Prostate gland (tissue), 2 donors: ENCODE measurements around the gene IRGQ. TPM values are rescaled to one million over a fixed set of nuclear protein-coding genes. Genes with fewer than 3 reads are reported as not detected.

Experiments used
- DNase-seq: peaks from one replicate; pipeline ENCODE4 v3.0.0-alpha.2; 2019; ENCODE audit warnings: low spot score
- H3K27ac ChIP-seq, 2 donors: fragments of 200-600 bp; sonication (generic); 2 replicates each; pipeline ENCODE4 v1.5.1; 2017 to 2019
- H3K27me3 ChIP-seq: fragments of 200-600 bp; sonication (generic); replicated peaks from 2 replicates; pipeline ENCODE4 v1.5.1; 2019; ENCODE audit not compliant: insufficient read depth
- H3K36me3 ChIP-seq, 2 donors: fragments of 200-600 bp; sonication (generic); 1 replicate in 1 of 2; 2 replicates in 1 of 2; pipeline versions ENCODE4 v1.5.1 to v1.8.1; 2017 to 2019
- H3K4me1 ChIP-seq: fragments of 200-600 bp; sonication (generic); replicated peaks from 2 replicates; pipeline ENCODE4 v1.5.1; 2019
- H3K4me3 ChIP-seq, 2 donors: fragments of 200-600 bp; sonication (generic); 2 replicates each; pipeline ENCODE4 v1.5.1; 2017 to 2019
- H3K9me3 ChIP-seq: fragments of 200-600 bp; sonication (generic); 2 replicates; pipeline ENCODE4 v1.5.1; 2017
- CTCF ChIP-seq, 4 experiments: fragments of 200-600 bp in 2 of 4; fragments of 450-650 bp in 2 of 4; sonication (generic) in 2 of 4; IDR thresholded peaks; 1 replicate in 3 of 4; 2 replicates in 1 of 4; pipeline ENCODE4 v1.5.1; 2016 to 2019; ENCODE audit warnings: antibody characterized with exemption in 4 of 4, mild to moderate bottlenecking in 2 of 4, moderate library complexity in 2 of 4
- POLR2A ChIP-seq: fragments of 450-650 bp; IDR thresholded peaks from one replicate; pipeline ENCODE4 v1.6.1; 2016; ENCODE audit warnings: antibody characterized with exemption, mild to moderate bottlenecking
- POLR2AphosphoS5 ChIP-seq: sonication (generic); formaldehyde crosslinking; IDR thresholded peaks from one replicate; pipeline ENCODE4 v1.6.1; 2017; ENCODE audit warnings: antibody characterized with exemption
- WGBS: methylation state at CpG from one replicate; pipeline ENCODE4 v1.1.5; 2018; 5-methylcytosine and 5-hydroxymethylcytosine counted together
- intact Hi-C: fragments of 100-400 bp; cut with DNase I; formaldehyde crosslinking; loops from one replicate; pipeline ENCODE4 v1.14.2; 2022
- total RNA-seq, 2 donors: library from RNA; depleted of rRNA; stranded (reverse); fragments of >200 nt; gene quantifications; one replicate each; pipeline ENCODE4 v1.1.0, GENCODE V29; 2016

Gene IRGQ
- total RNA-seq, 2 donors from 2014 or later = 28.3 to 30.4 TPM

- peak overlapping the region; percentile 45 to 52 for H3K27ac ChIP-seq
- intact Hi-C loops = no loop called here
- peaks cover 3% of the 10 kb centered on the region for H3K4me1 ChIP-seq
- H3K9me3 ChIP-seq = no peaks in the 10 kb centered on the region
- H3K27me3 ChIP-seq = no peaks in the 10 kb centered on the region
- DNase-seq = no peak
- TF ChIP-seq POLR2A (peak; percentile 44), POLR2AphosphoS5 (no peak), CTCF (IDR thresholded peaks at IDR 0.05) (no peak)
- WGBS = 3% methylated on average over 9 of the region's 9 CpGs
- H3K36me3 ChIP-seq = no peaks in the 10 kb centered on the region
- peak overlapping the region; percentile 51 to 56 for H3K4me3 ChIP-seq
Observed at GRCh38 chr19:43640424-43640757, 44.5 kb upstream of the IRGQ start.

GRCh38 chr19:43639519-43640423 is 43.8 kb upstream of the IRGQ start, which contains the start of gene CADM4:
TSS of gene CADM4 (minus strand) at chr19:43639850. CDS start at chr19:43639790, 60 bp downstream.
- H3K9me3 ChIP-seq = no peaks in the 10 kb centered on the region
- H3K4me3 ChIP-seq = peak within 1 kb of the TSS; percentile 51 to 56
- H3K27me3 ChIP-seq = no peaks in the 10 kb centered on the region
- WGBS = 2% methylated on average over 59 of the region's 110 CpGs
- peak; percentile 43 for DNase-seq
- intact Hi-C loops = no loop called here
- peaks cover 3% of the 10 kb centered on the region for H3K4me1 ChIP-seq
- H3K27ac ChIP-seq = peak within 1 kb of the TSS; percentile 45 to 52
- TF ChIP-seq POLR2A (peak; percentile 22), CTCF (IDR thresholded peaks at IDR 0.05) (no peak)
- no peaks in the 10 kb centered on the region for H3K36me3 ChIP-seq

GRCh38 chr19:43638995-43639518 is 43.1 kb upstream of the IRGQ start:
- 5% methylated on average over 18 of the region's 18 CpGs for WGBS
- no peaks in the 10 kb centered on the region for H3K27me3 ChIP-seq

GRCh38 chr19:43638214-43638994 is 42.5 kb upstream of the IRGQ start:
- Histone ChIP-seq H3K4me1 (peaks cover 3% of the 10 kb centered on the region), H3K27me3 (no peaks in the 10 kb centered on the region), H3K9me3 (no peaks in the 10 kb centered on the region), H3K36me3 (no peaks in the 10 kb centered on the region), H3K4me3 (peak overlapping the region in 1 of 2 donors; percentile 56), H3K27ac (peak overlapping the region in 1 of 2 donors; percentile 48)
- TF ChIP-seq POLR2A (no peak), CTCF (IDR thresholded peaks at IDR 0.05) (no peak), POLR2AphosphoS5 (no peak)
- no peak for DNase-seq
- intact Hi-C loops = no loop called here
- WGBS = 54% methylated on average over 13 of the region's 13 CpGs

More at GRCh38 chr19:43638995-43639518, 43.1 kb upstream of the IRGQ start:
- Histone ChIP-seq H3K4me3 (peak overlapping the region; percentile 51 to 56), H3K36me3 (no peaks in the 10 kb centered on the region), H3K27ac (peak overlapping the region; percentile 38 to 48), H3K4me1 (peaks cover 3% of the 10 kb centered on the region), H3K9me3 (no peaks in the 10 kb centered on the region)
- TF ChIP-seq POLR2AphosphoS5 (no peak), POLR2A (no peak), CTCF (IDR thresholded peaks at IDR 0.05) (no peak)
- DNase-seq = no peak
- intact Hi-C loops = no loop called here
